Neuronal stem cell (in vitro differentiated cells): Measurements from ENCODE around the gene SOX11.

Experiments
- DNase-seq: peaks from one replicate; pipeline ENCODE4 v3.0.0-alpha.2; 2013; ENCODE audit warnings: low spot score
- H2AFZ ChIP-seq: one replicate; pipeline ENCODE4 v1.6.1; 2013; ENCODE audit warnings: mild to moderate bottlenecking, low read length, inconsistent platforms
- H2AK5ac ChIP-seq: 2 replicates; pipeline ENCODE4 v1.6.1; 2013; ENCODE audit warnings: low read depth, mild to moderate bottlenecking, inconsistent platforms, low read length, moderate library complexity, mixed read lengths
- H2BK120ac ChIP-seq: 2 replicates; pipeline ENCODE4 v1.6.1; 2013; ENCODE audit warnings: low read depth, mild to moderate bottlenecking, inconsistent platforms, low read length, moderate library complexity, mixed read lengths
- H2BK12ac ChIP-seq: one replicate; pipeline ENCODE4 v1.6.1; 2013; ENCODE audit warnings: low read length, inconsistent platforms
- H2BK15ac ChIP-seq: 2 replicates; pipeline ENCODE4 v1.6.1; 2013; ENCODE audit warnings: mild to moderate bottlenecking, low read length, inconsistent platforms, mixed read lengths
- H2BK5ac ChIP-seq: one replicate; pipeline ENCODE4 v1.6.1; 2013; ENCODE audit warnings: inconsistent platforms, mild to moderate bottlenecking, low read length, moderate library complexity
- H3K14ac ChIP-seq: one replicate; pipeline ENCODE4 v1.6.1; 2013; ENCODE audit warnings: low read length, inconsistent platforms
- H3K18ac ChIP-seq: 2 replicates; pipeline ENCODE4 v1.6.1; 2013; ENCODE audit warnings: low read length, inconsistent platforms
- H3K23ac ChIP-seq: 2 replicates; pipeline ENCODE4 v1.6.1; 2013; ENCODE audit warnings: low read depth, mild to moderate bottlenecking, mixed read lengths, low read length, inconsistent platforms; ENCODE audit not compliant: poor library complexity
- H3K27ac ChIP-seq: replicated peaks from 3 replicates; pipeline ENCODE4 v1.5.1; 2013; ENCODE audit warnings: low read length, inconsistent platforms
- H3K27me3 ChIP-seq, 3 experiments: 2 replicates each; pipeline ENCODE4 v1.6.1; 2013; ENCODE audit warnings: low read length in 3 of 3, mild to moderate bottlenecking in 2 of 3, inconsistent platforms in 1 of 3, low read depth in 1 of 3, mixed read lengths in 1 of 3, moderate library complexity in 1 of 3; ENCODE audit not compliant: control insufficient read depth in 3 of 3, insufficient read depth in 3 of 3
- H3K36me3 ChIP-seq, 2 donors: replicated peaks in 1 of 2; 2 replicates each; pipeline ENCODE4 v1.6.1; 2013; ENCODE audit warnings: low read length in 2 of 2; ENCODE audit not compliant: control insufficient read depth in 2 of 2, insufficient read depth in 2 of 2
- H3K4ac ChIP-seq: 2 replicates; pipeline ENCODE4 v1.6.1; 2013; ENCODE audit warnings: inconsistent platforms, mild to moderate bottlenecking, low read length, moderate library complexity
- H3K4me1 ChIP-seq, 2 donors: 1 replicate in 1 of 2; 2 replicates in 1 of 2; pipeline ENCODE4 v1.6.1; 2013; ENCODE audit warnings: low read length in 2 of 2, low read depth in 1 of 2; ENCODE audit not compliant: control insufficient read depth in 2 of 2, insufficient read depth in 1 of 2
- H3K4me2 ChIP-seq: one replicate; pipeline ENCODE4 v1.6.1; 2013; ENCODE audit warnings: mild to moderate bottlenecking, low read length, inconsistent platforms; ENCODE audit not compliant: insufficient read depth, poor library complexity, severe bottlenecking
- H3K4me3 ChIP-seq, 2 donors: 2 replicates each; pipeline ENCODE4 v1.5.1; 2013; ENCODE audit warnings: low read length in 2 of 2, mild to moderate bottlenecking in 2 of 2, inconsistent platforms in 1 of 2, moderate library complexity in 1 of 2
- H3K79me1 ChIP-seq: one replicate; pipeline ENCODE4 v1.6.1; 2013; ENCODE audit warnings: low read depth, mild to moderate bottlenecking, inconsistent platforms, low read length, moderate library complexity
- H3K9ac ChIP-seq: one replicate; pipeline ENCODE4 v1.6.1; 2013; ENCODE audit warnings: mild to moderate bottlenecking, low read depth, low read length, inconsistent platforms; ENCODE audit not compliant: poor library complexity
- H3K9me3 ChIP-seq, 2 donors: replicated peaks in 1 of 2; 2 replicates each; pipeline versions ENCODE3 to v1.6.1; 2013; ENCODE audit warnings: low read length in 2 of 2, mild to moderate bottlenecking in 2 of 2, inconsistent platforms in 1 of 2, low read depth in 1 of 2, mixed read lengths in 1 of 2, moderate library complexity in 1 of 2; ENCODE audit not compliant: control insufficient read depth in 2 of 2, insufficient read depth in 1 of 2
- H4K8ac ChIP-seq: one replicate; pipeline ENCODE4 v1.6.1; 2013; ENCODE audit warnings: low read depth, mild to moderate bottlenecking, inconsistent platforms, low read length, moderate library complexity
- H4K91ac ChIP-seq: one replicate; pipeline ENCODE4 v1.6.1; 2013; ENCODE audit warnings: low read length, low read depth, mild to moderate bottlenecking, inconsistent platforms; ENCODE audit not compliant: poor library complexity
- WGBS, 2 donors: extraction: QIAGEN DNeasy Blood & Tissue Kit; methylation state at CpG; one replicate each; pipeline ENCODE4 v1.1.7; 2013; ENCODE audit warnings: missing lambda C conversion rate in 2 of 2, mixed read lengths in 1 of 2; ENCODE audit not compliant: insufficient read length in 2 of 2, insufficient replicate concordance in 1 of 2; ENCODE audit errors: extremely low coverage in 2 of 2; 5-methylcytosine and 5-hydroxymethylcytosine counted together

The SOX11 gene

GRCh38 chr2:5719629-5720334, 27.6 kb downstream of the SOX11 start:
- Histone ChIP-seq H3K4me2 (no peak overlapping the region), H2AFZ (no peak overlapping the region), H3K23ac (no peak overlapping the region), H3K36me3 (no peaks in the 10 kb centered on the region), H3K27ac (no peak overlapping the region), H2BK12ac (no peak overlapping the region), H3K4ac (no peak overlapping the region), H2BK120ac (no peak overlapping the region), H4K8ac (no peak overlapping the region), H3K18ac (no peak overlapping the region), H3K9me3 (peaks cover 0 to 21% of the 10 kb centered on the region in 2 donors), H3K27me3 (no peaks in the 10 kb centered on the region), H3K79me1 (no peaks in the 10 kb centered on the region), H3K4me3 (no peak overlapping the region), H4K91ac (no peak overlapping the region), H2BK5ac (no peak overlapping the region), H2AK5ac (no peak overlapping the region), H3K14ac (no peak overlapping the region), H3K4me1 (peaks cover 0 to 3% of the 10 kb centered on the region in 2 donors), H2BK15ac (no peak overlapping the region), H3K9ac (no peak overlapping the region)
- no CpG with 5 or more reads among the region's 4 CpGs for WGBS, 2 donors
- DNase-seq, result no peak

GRCh38 chr2:5720426-5720825, 28.2 kb downstream of the SOX11 start:
- DNase-seq, result no peak
- Histone ChIP-seq H3K4me1 (peaks cover 0 to 7% of the 10 kb centered on the region in 2 donors), H3K9ac (no peak overlapping the region), H3K36me3 (no peaks in the 10 kb centered on the region), H3K4me2 (no peak overlapping the region), H3K27ac (no peak overlapping the region), H4K91ac (no peak overlapping the region), H3K14ac (no peak overlapping the region), H3K79me1 (no peaks in the 10 kb centered on the region), H3K9me3 (peaks cover 0 to 21% of the 10 kb centered on the region in 2 donors), H2BK12ac (no peak overlapping the region), H2AFZ (no peak overlapping the region), H4K8ac (no peak overlapping the region), H3K4me3 (no peak overlapping the region), H3K4ac (no peak overlapping the region), H2BK5ac (no peak overlapping the region), H3K23ac (no peak overlapping the region), H2BK120ac (no peak overlapping the region), H2AK5ac (no peak overlapping the region), H3K18ac (no peak overlapping the region), H3K27me3 (no peaks in the 10 kb centered on the region), H2BK15ac (no peak overlapping the region)
- no CpG with 5 or more reads among the region's 7 CpGs for WGBS, 2 donors

GRCh38 chr2:5722236-5722635, 30.1 kb downstream of the SOX11 start:
- Histone ChIP-seq H2BK120ac (no peak overlapping the region), H4K91ac (no peak overlapping the region), H3K27ac (no peak overlapping the region), H3K79me1 (no peaks in the 10 kb centered on the region), H3K36me3 (no peaks in the 10 kb centered on the region), H2BK5ac (no peak overlapping the region), H3K27me3 (no peaks in the 10 kb centered on the region), H3K18ac (peak overlapping the region; percentile 52), H4K8ac (no peak overlapping the region), H3K9ac (peak overlapping the region; percentile 50), H3K4me1 (peaks cover 2 to 7% of the 10 kb centered on the region in 2 donors), H2AFZ (no peak overlapping the region), H2BK12ac (no peak overlapping the region), H2BK15ac (no peak overlapping the region), H3K4me2 (no peak overlapping the region), H3K4me3 (no peak overlapping the region), H3K9me3 (peaks cover 0 to 21% of the 10 kb centered on the region in 2 donors), H3K14ac (no peak overlapping the region), H3K23ac (no peak overlapping the region), H2AK5ac (peak overlapping the region; percentile 84), H3K4ac (no peak overlapping the region)
- no peak for DNase-seq
- WGBS, 2 donors, result no CpG with 5 or more reads among the region's 5 CpGs

- Histone ChIP-seq H3K18ac (peak overlapping the region; percentile 79), H2AK5ac (peak overlapping the region; percentile 48), H4K91ac (no peak overlapping the region), H3K4me1 (peaks cover 4 to 9% of the 10 kb centered on the region in 2 donors), H3K27me3 (no peaks in the 10 kb centered on the region), H2BK12ac (no peak overlapping the region), H4K8ac (no peak overlapping the region), H2BK5ac (no peak overlapping the region), H3K4ac (peak overlapping the region; percentile 6), H3K79me1 (no peaks in the 10 kb centered on the region), H3K23ac (no peak overlapping the region), H2BK120ac (no peak overlapping the region), H3K36me3 (no peaks in the 10 kb centered on the region), H3K9me3 (peaks cover 0 to 12% of the 10 kb centered on the region in 2 donors), H2BK15ac (peak overlapping the region; percentile 40), H3K4me2 (no peak overlapping the region), H2AFZ (no peak overlapping the region), H3K4me3 (no peak overlapping the region), H3K9ac (no peak overlapping the region), H3K27ac (no peak overlapping the region), H3K14ac (no peak overlapping the region)
- no peak for DNase-seq
- no CpG with 5 or more reads among the region's 17 CpGs for WGBS, 2 donors
Observed at GRCh38 chr2:5723791-5724735, 31.9 kb downstream of the SOX11 start.
